Aorta (tissue), 5 donors: ENCODE results near the gene OXGR1. TPM values are rescaled to one million over a fixed set of nuclear protein-coding genes. Genes with fewer than 3 reads are reported as not detected.

Source experiments
- ATAC-seq: fragments of 200-7000 bp; cut with Tn5 transposase; one replicate; pipeline ENCODE4 v1.9.1; 2022; ENCODE audit warnings: moderate library complexity; ENCODE audit not compliant: low FRiP score
- DNase-seq, 2 donors: peaks; one replicate each; pipeline ENCODE4 v3.0.0-alpha.2; 2020
- H3K27ac ChIP-seq, 2 donors: one replicate each; pipeline ENCODE4 v1.5.1; 2013; ENCODE audit warnings: low read length in 2 of 2, mild to moderate bottlenecking in 2 of 2, moderate library complexity in 2 of 2, control low read depth in 1 of 2, inconsistent platforms in 1 of 2, low read depth in 1 of 2
- H3K27me3 ChIP-seq, 2 donors: one replicate each; pipeline ENCODE4 v1.6.1; 2013; ENCODE audit warnings: control low read depth in 1 of 2, low read length in 1 of 2, mild to moderate bottlenecking in 1 of 2, moderate library complexity in 1 of 2; ENCODE audit not compliant: insufficient read depth in 2 of 2, control insufficient read depth in 1 of 2
- H3K36me3 ChIP-seq, 2 donors: one replicate each; pipeline ENCODE4 v1.6.1; 2013; ENCODE audit warnings: control low read depth in 1 of 2, low read length in 1 of 2, mild to moderate bottlenecking in 1 of 2; ENCODE audit not compliant: insufficient read depth in 2 of 2, control insufficient read depth in 1 of 2
- H3K4me1 ChIP-seq, 2 donors: one replicate each; pipeline ENCODE4 v1.6.1; 2013; ENCODE audit warnings: low read length in 2 of 2, control low read depth in 1 of 2, mild to moderate bottlenecking in 1 of 2, moderate library complexity in 1 of 2; ENCODE audit not compliant: insufficient read depth in 2 of 2, control insufficient read depth in 1 of 2
- H3K4me3 ChIP-seq, 2 donors: one replicate each; pipeline ENCODE4 v1.5.1; 2013; ENCODE audit warnings: low read length in 2 of 2, control low read depth in 1 of 2, mild to moderate bottlenecking in 1 of 2
- H3K9me3 ChIP-seq: one replicate; pipeline ENCODE4 v1.6.1; 2013; ENCODE audit warnings: mild to moderate bottlenecking, low read length; ENCODE audit not compliant: control insufficient read depth
- WGBS, 2 donors: extraction: QIAGEN DNeasy Blood & Tissue Kit; methylation state at CpG; one replicate each; pipeline ENCODE4 v1.1.7; 2013; 5-methylcytosine and 5-hydroxymethylcytosine counted together
- intact Hi-C, 2 donors: fragments of 100-400 bp; cut with DNase I; formaldehyde crosslinking; loops; one replicate each; pipeline versions ENCODE4 v1.14.2 to v1.15.0; 2022
- polyA plus RNA-seq, 2 donors: library from polyadenylated mRNA; stranded (reverse); fragments of 200-250 nt; gene quantifications; one replicate each; pipeline ENCODE4 v1.2.3, GENCODE V29; 2013
- total RNA-seq, 2 donors: library from RNA; stranded (reverse); fragmentation: NEBNext Ultra II Directional; extraction: Animal tissue kit (Norgen Biotek cat#: 25700); gene quantifications; one replicate each; pipeline ENCODE4 v1.2.1, GENCODE V29; 2021
- donor health status: healthy with polysubstance abuse.
- donor health status: Bipolar disorder and iron deficiency.
- donor health status: DM: no; HTN: no; CAD: no.
- donor health status: DM: no; HTN: no; CAD: no.
- donor health status: DM: yes; HTN: yes; CAD: no.

Gene OXGR1
- total and polyA plus RNA-seq, 4 donors, result 1.4 TPM; not detected in 3

DNA sequence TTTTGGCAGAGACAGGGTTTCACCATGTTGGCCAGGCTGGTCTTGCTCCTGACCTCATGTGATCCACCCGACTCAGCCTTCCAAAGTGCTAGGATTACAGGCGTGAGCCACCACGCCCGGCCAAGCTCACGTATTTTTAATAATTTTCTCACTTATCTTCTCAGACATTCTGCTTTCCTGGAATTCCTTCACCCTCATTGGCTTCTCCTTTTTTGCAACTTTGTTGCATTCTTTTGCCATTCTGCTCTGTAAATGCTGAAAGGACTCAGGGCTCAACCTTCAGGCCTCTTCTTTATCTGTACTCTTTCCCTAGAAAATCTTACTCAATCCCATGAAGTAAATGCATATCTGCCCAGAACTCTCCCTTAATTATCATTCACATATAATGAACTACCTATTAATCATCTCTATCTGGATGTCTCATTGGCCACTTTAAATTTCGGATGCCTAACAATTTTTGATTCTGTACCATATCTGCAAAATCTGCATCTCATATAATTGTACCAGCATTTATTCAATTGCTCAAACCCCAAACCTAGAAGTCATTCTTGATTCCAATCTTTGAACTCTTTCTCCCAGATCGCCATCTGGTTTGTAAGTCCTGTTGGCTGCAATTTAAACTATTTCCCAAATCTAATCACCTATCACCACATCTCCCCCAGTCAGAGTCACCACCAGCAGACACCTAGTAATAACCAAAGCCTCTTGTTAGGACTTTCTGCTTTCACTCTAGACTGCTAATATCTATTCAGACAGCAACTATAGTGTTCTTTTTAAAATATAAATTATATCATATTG, 18.2 kb upstream of the OXGR1 start:
- H3K4me3 ChIP-seq, result no peak overlapping the region
- no peak overlapping the region for H3K27ac ChIP-seq
- H3K4me1 ChIP-seq, result no peaks in the 10 kb centered on the region
- H3K27me3 ChIP-seq, result no peaks in the 10 kb centered on the region
- DNase-seq (no peak), ATAC-seq (no peak)
- no peaks in the 10 kb centered on the region for H3K9me3 ChIP-seq
- intact Hi-C loops, result loop anchor here in 1 of 2 donors (10.0 kb wide), 1 partner anchor 792 kb away; no protein-coding TSS in a partner anchor
- H3K36me3 ChIP-seq, result no peaks in the 10 kb centered on the region
- 86 to 87% methylated on average over 7 of the region's 7 CpGs for WGBS, 2 donors

DNA sequence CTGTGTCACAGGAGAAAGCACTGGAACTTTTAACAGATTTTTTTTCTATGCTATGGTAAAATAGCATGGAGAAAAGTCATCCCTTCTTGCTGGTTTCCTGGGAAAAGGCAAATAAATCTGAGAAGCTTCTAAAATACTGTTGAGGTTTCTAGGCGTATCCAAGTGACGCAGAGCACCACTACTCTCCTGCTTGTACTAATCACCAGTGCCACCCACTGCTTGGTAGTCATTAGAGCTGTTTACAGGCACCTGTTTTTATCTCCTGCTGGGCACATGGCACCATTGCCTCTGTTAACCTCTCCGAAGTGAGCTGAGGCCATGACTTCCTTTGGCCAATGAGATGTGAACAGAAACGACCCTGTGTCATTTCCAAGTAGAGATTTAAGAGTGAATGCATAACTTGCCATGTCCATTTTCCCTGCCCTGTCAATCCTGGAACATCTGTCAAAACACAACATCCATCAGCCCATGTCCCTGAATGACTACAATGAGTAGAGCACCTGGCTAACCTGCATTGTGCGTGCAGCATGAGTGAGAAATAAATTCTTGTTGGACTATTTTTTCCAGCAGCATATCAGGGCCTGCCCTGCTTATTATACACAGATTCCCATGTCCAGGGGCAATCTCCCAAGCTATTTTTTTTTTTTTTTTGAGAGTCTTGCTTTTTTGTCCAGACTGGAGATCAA, 17.3 kb upstream of the OXGR1 start:
- DNase-seq (no peak), ATAC-seq (no peak)
- no peak overlapping the region for H3K27ac ChIP-seq
- H3K9me3 ChIP-seq, result no peaks in the 10 kb centered on the region
- no peaks in the 10 kb centered on the region for H3K36me3 ChIP-seq
- H3K27me3 ChIP-seq, result no peaks in the 10 kb centered on the region
- no peak overlapping the region for H3K4me3 ChIP-seq
- 79 to 81% methylated on average over 5 of the region's 5 CpGs for WGBS, 2 donors
- intact Hi-C loops, result loop anchor here in 1 of 2 donors (10.0 kb wide), 1 partner anchor 793 kb away; no protein-coding TSS in a partner anchor
- H3K4me1 ChIP-seq, result no peaks in the 10 kb centered on the region

DNA sequence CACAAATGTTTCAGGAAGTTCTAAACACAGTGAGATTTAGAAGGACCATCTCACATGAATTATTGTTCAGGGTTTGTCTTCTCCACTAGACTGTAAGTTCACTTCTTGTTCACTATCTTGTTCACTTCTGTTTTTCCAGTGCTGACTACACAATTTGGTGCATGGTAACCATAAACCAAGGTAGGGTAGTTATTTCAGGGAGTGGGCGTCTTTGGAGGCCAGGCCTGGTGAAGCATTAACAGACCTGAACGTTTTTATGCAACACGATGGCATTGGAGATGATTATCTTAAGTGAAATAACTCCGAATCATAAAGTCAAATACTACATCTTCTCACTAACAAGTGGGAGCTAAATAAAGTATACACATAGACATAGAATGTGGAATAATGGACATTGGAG, 14.4 kb upstream of the OXGR1 start:
- DNase-seq, result no peak
- H3K4me1 ChIP-seq, result no peaks in the 10 kb centered on the region
- H3K36me3 ChIP-seq, result no peaks in the 10 kb centered on the region
- WGBS, 2 donors, result 68 to 78% methylated on average over 4 of the region's 4 CpGs
- H3K27ac ChIP-seq, result no peak overlapping the region
- no peak overlapping the region for H3K4me3 ChIP-seq
- intact Hi-C loops, result no loop called here
- no peaks in the 10 kb centered on the region for H3K9me3 ChIP-seq
- H3K27me3 ChIP-seq, result no peaks in the 10 kb centered on the region
- no peak for ATAC-seq

DNA sequence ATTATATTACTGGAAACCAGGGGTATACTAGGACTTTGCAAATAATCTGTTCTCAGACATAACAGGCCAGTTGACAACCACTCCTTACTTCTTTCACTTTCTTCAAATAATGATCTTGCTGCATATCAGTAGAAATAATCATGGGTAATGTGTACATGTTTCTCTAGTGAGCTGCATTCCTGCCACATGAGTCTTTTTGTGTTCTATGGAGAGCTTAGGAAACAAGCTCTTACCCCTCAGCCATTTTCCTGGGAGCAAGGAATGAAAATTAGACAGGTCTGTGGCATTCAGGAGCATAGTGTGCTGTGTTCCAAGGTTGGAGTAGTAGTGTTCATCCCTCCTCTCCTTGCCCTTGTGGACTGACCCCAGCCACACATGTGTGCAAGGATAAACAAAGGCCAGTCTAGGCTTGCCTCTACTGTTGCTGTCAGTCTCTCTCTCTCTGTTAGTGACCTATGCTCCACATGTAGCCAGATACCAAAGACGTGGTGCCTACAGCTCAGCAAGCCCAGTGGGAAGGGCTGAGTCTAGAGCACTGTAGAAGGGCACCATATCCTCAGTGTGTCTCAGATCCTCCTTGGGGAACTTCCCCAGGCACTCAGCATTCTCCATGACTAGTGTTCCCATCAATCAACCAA, 11.5 kb upstream of the OXGR1 start:
- no peak for ATAC-seq
- intact Hi-C loops, result no loop called here

DNA sequence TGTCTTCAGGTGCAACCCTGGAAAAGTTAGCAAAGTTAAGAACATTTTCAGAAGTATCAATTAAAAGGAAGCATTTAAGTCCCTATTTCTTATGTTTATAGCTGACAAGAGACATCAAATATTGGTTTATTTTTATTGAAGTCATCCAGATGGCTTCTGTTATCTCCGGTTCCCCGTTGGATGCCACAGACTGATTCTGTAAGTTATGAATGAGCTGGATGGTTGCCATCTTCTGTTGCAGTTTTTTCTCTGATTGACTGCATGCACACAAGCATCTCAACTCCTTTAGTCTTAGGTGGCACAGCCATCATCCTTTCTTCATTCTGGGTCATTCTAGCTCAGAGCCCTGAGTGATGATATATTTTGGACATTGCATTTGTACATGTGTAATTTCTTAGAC, 10.6 kb upstream of the OXGR1 start:
- Histone ChIP-seq H3K36me3 (no peaks in the 10 kb centered on the region), H3K27me3 (no peaks in the 10 kb centered on the region), H3K9me3 (no peaks in the 10 kb centered on the region), H3K27ac (no peak overlapping the region), H3K4me1 (no peaks in the 10 kb centered on the region), H3K4me3 (no peak overlapping the region)
- whole genome bisulfite sequencing, 2 donors, result 35 to 40% methylated on average over 2 of the region's 2 CpGs
- DNase-seq, result no peak
- intact Hi-C loops, result no loop called here
- ATAC-seq, result no peak

More for the DNA sequence above, 11.5 kb upstream of the OXGR1 start:
- Histone ChIP-seq H3K4me3 (no peak overlapping the region), H3K9me3 (no peaks in the 10 kb centered on the region), H3K4me1 (no peaks in the 10 kb centered on the region), H3K27ac (no peak overlapping the region), H3K27me3 (no peaks in the 10 kb centered on the region), H3K36me3 (no peaks in the 10 kb centered on the region)
- DNase-seq, result no peak
- 41 to 58% methylated on average over 1 of the region's 1 CpG for WGBS, 2 donors

DNA sequence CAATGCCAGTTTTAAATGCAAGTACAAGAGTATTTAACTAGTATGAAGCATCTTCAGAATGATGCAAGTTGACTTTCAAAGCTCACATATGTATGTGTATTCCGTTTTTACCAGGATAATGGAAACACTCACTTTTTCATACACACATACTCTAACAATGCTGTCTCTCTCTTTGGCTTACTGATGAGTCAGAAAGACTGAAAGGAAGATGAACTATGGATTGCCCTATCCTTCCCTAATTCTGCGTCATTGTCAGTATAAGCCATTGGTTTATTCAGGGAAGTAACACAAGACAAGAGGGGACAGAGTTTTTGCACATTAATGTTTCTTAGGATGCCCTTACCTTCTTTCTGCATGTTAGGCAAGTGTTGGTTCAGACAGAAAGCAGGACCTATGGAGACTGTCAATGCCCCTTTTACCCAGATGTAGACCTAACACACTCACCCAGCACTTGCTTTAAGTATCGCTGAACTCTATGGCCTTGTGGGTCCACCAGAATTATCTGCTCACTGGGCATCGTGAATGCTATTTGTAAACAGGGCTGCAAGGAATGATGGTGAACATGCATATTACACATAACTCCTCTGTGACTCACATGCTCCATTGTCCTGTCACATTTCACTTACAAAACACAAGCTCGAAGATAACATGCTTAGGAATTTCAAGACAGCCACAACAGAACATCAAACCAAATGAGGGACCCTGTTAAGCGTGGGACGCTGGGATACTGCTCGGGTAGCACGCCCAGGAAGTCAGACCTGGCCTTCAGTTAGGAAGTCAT, 10.0 kb upstream of the OXGR1 start:
- intact Hi-C loops, result no loop called here
- no peak for ATAC-seq
- no peaks in the 10 kb centered on the region for H3K9me3 ChIP-seq

DNA sequence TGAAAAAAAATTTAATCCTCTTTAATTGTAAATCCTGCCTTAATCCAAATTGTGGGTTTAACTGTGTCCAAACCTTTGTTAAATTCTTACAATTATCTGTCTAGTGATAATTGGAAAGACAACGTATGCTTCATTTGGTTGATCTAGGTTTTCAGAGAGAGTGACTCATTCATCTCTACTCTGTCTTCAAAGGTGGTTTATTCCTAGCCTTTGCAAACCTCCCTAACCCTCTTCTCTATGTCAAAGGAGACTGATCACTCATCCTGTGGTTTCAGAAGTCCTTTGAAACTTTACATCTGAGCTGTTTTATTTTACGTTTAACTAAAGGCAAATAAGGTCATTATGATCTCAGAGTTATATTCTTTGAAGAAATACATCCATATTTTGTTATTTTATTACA, 8.8 kb upstream of the OXGR1 start:
- H3K27me3 ChIP-seq, result no peaks in the 10 kb centered on the region
- H3K9me3 ChIP-seq, result no peaks in the 10 kb centered on the region
- intact Hi-C loops, result no loop called here
- no peak overlapping the region for H3K4me3 ChIP-seq
- ATAC-seq (no peak), DNase-seq (no peak)
- H3K4me1 ChIP-seq, result no peaks in the 10 kb centered on the region
- no peaks in the 10 kb centered on the region for H3K36me3 ChIP-seq
- no peak overlapping the region for H3K27ac ChIP-seq
- 74 to 75% methylated on average over 2 of the region's 2 CpGs for WGBS, 2 donors

More for the DNA sequence above, 10.0 kb upstream of the OXGR1 start:
- no peaks in the 10 kb centered on the region for H3K36me3 ChIP-seq
- 77 to 86% methylated on average over 9 of the region's 9 CpGs for WGBS, 2 donors
- no peaks in the 10 kb centered on the region for H3K4me1 ChIP-seq
- DNase-seq, result no peak
- H3K27me3 ChIP-seq, result no peaks in the 10 kb centered on the region
- no peak overlapping the region for H3K4me3 ChIP-seq
- no peak overlapping the region for H3K27ac ChIP-seq

DNA sequence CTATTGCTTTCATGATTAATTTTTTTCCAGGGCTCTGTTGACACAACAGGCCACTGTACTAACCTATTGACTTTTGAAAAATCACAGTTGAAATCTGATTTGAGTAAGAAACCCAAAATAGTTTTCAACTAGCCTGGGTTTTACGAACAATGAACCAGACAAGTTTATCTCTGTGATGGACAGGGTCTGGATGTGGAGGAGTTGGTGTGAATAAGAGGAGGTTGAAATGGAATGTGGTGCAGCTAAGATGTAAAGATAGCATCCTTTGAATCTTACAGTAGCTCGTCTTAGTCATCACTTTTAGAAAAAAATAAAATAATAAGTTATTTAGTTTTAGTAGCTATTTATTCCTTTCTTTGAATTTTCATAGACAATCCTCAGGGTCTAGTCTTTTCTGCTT, 8.3 kb upstream of the OXGR1 start:
- ATAC-seq (no peak), DNase-seq (no peak)
- WGBS, 2 donors, result 54 to 55% methylated on average over 2 of the region's 2 CpGs
- H3K27me3 ChIP-seq, result no peaks in the 10 kb centered on the region
- intact Hi-C loops, result no loop called here
- no peak overlapping the region for H3K27ac ChIP-seq
- H3K4me1 ChIP-seq, result no peaks in the 10 kb centered on the region
- no peak overlapping the region for H3K4me3 ChIP-seq
- H3K9me3 ChIP-seq, result no peaks in the 10 kb centered on the region
- no peaks in the 10 kb centered on the region for H3K36me3 ChIP-seq
